ENCODE data around the gene CHPT1.

The CHPT1 gene

DNA sequence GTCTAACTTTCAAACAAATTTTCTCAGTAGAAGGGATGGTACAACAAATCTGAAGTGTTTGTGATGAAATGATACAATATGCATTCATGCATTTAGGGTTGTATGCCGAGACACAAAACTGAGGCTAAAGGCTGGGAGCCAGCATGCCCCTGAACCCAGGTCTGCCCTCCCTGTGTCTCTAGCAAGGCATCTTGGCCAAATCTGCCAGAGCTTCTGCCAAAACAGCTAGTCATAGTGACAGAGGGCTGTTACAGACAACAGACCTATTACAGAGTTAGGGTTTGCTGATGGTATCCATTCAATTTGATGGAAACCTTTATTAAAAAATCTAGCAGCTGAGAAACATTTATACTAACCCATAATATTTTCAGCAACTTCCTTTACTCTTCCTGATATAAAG lies 11.3 kb upstream of the CHPT1 start:
- DNase-seq = no peak

DNA sequence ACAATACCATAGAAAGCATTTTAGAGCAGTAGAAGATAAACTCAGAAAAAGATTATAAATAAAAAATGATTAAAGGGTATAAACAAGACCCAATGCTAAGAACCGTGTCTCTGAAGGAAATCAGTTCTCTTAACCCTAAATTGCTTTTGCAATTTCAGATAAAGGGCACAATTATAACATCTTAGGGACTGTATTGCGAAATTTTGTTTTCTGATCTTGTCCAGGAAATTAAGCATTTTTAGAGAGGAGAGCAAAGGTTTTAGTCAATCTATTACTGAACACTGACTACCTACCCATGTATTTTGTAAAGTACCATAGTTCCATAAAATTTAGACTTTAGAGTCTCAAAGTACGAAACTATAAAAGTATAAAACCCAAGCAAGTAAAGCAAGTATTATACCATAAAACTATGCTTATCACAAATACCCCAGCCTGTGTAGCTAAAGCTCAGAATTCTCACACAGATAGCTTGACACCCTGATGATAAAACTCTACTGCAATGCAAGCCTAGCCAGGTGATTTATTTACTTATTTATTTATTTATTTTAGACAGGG lies 6.8 kb upstream of the CHPT1 start:
- DNase-seq = no peak

- no peak for DNase-seq
Measured at GRCh38 chr12:101691503-101692096, 5.8 kb upstream of the CHPT1 start.

- no peak for DNase-seq
Measured at GRCh38 chr12:101694297-101694848, 3.1 kb upstream of the CHPT1 start.

DNA sequence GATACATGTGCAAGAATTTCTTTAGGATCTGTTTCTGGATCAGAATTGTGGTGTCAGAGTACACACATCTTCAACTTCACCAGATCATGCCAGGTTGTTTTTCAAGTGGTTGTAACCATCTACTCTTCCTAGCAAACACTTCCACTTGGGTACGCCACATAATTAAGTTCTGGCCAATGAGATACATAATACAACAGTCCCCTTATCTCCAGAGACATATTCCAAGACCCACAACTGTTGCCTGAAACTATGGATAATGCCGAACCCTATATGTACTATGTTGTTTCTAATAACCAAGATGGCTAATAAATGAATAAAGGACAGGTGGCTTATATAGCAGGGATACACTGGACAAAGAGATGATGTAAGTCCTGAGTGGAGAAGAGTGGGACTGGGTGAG lies 2.5 kb upstream of the CHPT1 start:
- DNase-seq = no peak

- DNase-seq = no peak
Measured at GRCh38 chr12:101695706-101696105, 1.7 kb upstream of the CHPT1 start.

- DNase-seq = no peak
Measured at GRCh38 chr12:101696251-101697196, 916 bp upstream of the CHPT1 start.

DNA sequence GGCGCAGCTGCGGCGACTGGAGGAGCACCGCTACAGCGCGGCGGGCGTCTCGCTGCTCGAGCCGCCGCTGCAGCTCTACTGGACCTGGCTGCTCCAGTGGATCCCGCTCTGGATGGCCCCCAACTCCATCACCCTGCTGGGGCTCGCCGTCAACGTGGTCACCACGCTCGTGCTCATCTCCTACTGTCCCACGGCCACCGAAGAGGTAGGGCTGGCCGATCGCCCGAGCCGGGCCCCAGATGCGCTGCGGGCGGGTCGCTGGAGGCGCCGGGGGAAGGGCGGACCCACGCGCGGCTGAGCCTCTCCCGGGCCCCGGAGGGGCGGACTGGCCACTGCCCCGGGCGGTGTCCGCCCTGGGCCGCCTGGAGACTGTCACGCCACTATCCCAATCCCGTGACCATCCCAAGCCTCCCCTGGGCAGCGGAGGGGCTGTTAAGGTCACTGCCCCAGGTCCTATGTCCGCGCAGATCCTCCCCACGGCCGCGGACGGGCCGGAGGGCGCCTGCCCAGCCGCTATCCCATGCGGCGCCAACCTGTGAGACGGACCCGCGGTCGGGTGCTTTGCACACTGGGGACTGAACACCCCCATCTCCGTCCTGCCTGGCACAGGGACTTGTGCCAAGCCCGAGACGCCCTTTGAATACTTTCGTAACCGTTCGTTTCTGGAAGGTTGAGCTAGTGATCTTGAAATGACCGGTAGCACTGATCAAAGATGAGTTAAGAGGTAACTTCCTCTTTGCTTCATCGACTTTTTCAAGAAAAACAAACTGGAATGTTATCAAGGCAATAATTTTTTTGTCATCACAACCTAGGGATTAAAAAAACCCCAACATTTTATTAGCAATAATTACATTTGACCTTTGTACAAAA lies 725 bp downstream of the CHPT1 start:
- DNase-seq = peak; percentile 8

GRCh38 chr12:101698800-101699347 lies 1.4 kb downstream of the CHPT1 start:
- no peak for DNase-seq

GRCh38 chr12:101700299-101700820 lies 2.9 kb downstream of the CHPT1 start:
- DNase-seq = no peak

DNA sequence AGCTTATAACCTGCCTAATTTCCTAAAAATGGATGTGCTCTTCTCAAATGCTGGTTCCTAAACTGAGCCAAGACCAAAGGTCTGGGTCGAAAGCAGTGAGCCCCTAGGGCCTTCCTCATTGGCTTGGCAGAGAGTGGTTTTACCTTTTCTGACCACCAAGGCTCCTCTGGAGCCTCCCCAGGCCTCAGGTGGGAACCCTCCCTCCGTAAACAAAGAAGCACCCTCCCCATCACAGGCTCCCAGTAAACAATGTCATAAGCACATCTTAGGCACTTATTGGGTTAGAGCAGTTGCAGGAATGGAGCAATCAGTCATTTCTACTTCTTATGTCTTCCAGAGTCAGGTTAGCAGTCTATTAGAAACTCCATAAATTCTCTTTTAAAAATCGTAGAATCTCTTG lies 6.0 kb downstream of the CHPT1 start:
- DNase-seq = no peak

DNA sequence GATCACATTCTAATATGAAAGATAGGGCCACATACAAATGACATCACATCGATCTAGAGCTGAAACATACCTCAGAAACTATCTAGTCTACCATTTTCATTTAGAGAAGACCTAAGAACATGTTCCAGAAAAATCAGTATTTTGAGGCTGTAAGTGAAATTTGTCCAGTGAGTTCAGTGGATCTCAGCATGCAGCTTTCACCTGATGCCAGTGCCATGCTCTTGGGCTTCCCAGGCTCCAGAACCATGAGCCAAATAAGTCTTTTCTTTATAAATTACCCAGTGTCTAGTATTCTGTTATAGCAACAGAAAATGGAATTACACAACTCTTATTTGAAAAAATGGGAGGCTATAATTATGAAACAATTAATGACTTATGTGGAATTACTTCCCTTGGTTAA lies 9.0 kb downstream of the CHPT1 start:
- DNase-seq = no peak

- no peak for DNase-seq
Measured at GRCh38 chr12:101707131-101707782, 9.8 kb downstream of the CHPT1 start.

- DNase-seq = no peak
Measured at GRCh38 chr12:101710288-101710687, 12.8 kb downstream of the CHPT1 start.

- DNase-seq = no peak
Measured at GRCh38 chr12:101713059-101713682, 15.7 kb downstream of the CHPT1 start.

DNA sequence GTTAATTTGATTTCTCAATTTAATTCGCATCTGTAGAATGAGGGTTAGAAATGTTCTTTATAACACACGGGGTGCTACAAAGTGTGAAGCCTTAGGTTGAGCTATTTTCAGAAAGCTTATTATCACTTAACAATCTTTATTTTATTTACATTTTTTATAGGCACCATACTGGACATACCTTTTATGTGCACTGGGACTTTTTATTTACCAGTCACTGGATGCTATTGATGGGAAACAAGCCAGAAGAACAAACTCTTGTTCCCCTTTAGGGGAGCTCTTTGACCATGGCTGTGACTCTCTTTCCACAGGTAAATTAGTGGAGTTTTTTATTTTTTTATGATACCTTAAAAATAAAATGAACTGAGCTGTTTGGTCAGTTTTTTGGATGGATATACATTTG lies 16.5 kb downstream of the CHPT1 start:
- no peak for DNase-seq

DNA sequence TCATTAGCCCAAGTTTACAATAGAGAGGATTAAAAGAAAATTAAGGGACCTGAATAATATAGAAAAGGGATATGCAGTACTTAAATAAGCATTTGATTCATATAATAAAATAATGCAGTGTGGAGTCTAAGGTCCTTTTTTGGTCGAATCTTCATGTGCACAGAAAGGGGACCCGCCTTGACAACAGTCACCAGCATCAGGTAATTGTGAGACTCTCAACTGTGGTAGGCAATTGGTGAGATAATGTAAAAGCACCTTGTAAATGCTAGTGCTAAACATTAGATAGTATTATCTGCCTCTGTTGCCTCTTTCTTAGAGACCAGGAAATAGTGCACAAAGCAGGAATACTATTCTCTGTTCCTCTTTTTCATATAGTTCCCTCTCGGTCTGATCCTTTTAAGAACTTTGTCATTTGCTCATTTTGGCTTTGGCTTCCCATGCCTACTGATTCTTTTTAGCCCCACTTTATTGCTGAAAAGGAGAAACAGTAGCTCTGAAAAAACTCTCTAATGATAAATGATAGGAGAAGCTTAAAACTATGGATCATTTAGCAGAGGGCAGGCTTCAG lies 17.5 kb downstream of the CHPT1 start:
- no peak for DNase-seq

GRCh38 chr12:101719566-101719965 lies 22.1 kb downstream of the CHPT1 start:
- no peak for DNase-seq

GRCh38 chr12:101720118-101720517 lies 22.7 kb downstream of the CHPT1 start:
- no peak for DNase-seq

GRCh38 chr12:101722392-101722791 lies 25.0 kb downstream of the CHPT1 start:
- no peak for DNase-seq

- DNase-seq = no peak
Measured at GRCh38 chr12:101727098-101727497, 29.7 kb downstream of the CHPT1 start.
